GM12865 (cell line): ENCODE measurements around the gene SLC38A3.

Source experiments
- DNase-seq: peaks from one replicate; pipeline ENCODE4 v3.0.0; 2010; ENCODE audit warnings: low read depth
- H3K4me3 ChIP-seq: 2 replicates; pipeline ENCODE4 v1.5.1; 2011; ENCODE audit warnings: mild to moderate bottlenecking, low read depth, low read length, control low read depth
- TF ChIP-seq, protein P1 (sequence below): IDR thresholded peaks from 2 replicates; pipeline ENCODE4 v1.5.1; 2011; ENCODE audit warnings: low read length, control low read depth, low read depth, inconsistent platforms; ENCODE audit not compliant: insufficient read depth; ENCODE audit errors: missing control alignments

Gene SLC38A3

GRCh38 chr3:50190936-50191660 lies 14.0 kb upstream of the SLC38A3 start, which contains the start of gene GNAT1:
Gene GNAT1, plus strand, starts transcription at chr3:50191610. Its CDS starts 116 bp downstream, at chr3:50191726.
- no peak within 1 kb of the TSS for H3K4me3 ChIP-seq
- no peak for DNase-seq
- TF ChIP-seq, protein P1, sequence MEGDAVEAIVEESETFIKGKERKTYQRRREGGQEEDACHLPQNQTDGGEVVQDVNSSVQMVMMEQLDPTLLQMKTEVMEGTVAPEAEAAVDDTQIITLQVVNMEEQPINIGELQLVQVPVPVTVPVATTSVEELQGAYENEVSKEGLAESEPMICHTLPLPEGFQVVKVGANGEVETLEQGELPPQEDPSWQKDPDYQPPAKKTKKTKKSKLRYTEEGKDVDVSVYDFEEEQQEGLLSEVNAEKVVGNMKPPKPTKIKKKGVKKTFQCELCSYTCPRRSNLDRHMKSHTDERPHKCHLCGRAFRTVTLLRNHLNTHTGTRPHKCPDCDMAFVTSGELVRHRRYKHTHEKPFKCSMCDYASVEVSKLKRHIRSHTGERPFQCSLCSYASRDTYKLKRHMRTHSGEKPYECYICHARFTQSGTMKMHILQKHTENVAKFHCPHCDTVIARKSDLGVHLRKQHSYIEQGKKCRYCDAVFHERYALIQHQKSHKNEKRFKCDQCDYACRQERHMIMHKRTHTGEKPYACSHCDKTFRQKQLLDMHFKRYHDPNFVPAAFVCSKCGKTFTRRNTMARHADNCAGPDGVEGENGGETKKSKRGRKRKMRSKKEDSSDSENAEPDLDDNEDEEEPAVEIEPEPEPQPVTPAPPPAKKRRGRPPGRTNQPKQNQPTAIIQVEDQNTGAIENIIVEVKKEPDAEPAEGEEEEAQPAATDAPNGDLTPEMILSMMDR: no peak

GRCh38 chr3:50192124-50192523 lies 12.9 kb upstream of the SLC38A3 start:
- no peak for DNase-seq
- H3K4me3 ChIP-seq: no peak overlapping the region
- TF ChIP-seq, protein P1: no peak

GRCh38 chr3:50192689-50193141 lies 12.4 kb upstream of the SLC38A3 start:
- TF ChIP-seq, protein P1: peak; percentile 92
- peak; percentile 78 for DNase-seq
- no peak overlapping the region for H3K4me3 ChIP-seq

- TF ChIP-seq, protein P1: no peak
- DNase-seq: no peak
- no peak overlapping the region for H3K4me3 ChIP-seq
Measured at GRCh38 chr3:50193286-50193685, 11.8 kb upstream of the SLC38A3 start.

DNA sequence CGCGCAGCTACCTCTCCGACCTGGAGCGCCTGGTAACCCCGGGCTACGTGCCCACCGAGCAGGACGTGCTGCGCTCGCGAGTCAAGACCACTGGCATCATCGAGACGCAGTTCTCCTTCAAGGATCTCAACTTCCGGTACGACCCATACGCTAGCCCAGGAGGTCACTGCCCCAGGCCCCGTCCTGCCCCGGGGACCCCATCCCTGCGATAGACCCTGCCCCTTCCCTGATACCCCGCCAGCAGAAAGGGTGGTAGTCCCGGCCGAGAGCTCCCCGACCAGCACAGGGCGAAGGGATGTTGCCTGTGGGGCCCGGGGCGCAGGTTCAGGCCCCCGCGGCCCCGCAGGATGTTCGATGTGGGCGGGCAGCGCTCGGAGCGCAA lies 11.3 kb upstream of the SLC38A3 start:
- DNase-seq: no peak

GRCh38 chr3:50194128-50194902 lies 10.8 kb upstream of the SLC38A3 start:
- DNase-seq: peak; percentile 71
- H3K4me3 ChIP-seq: no peak overlapping the region
- TF ChIP-seq, protein P1: peak; percentile 65

More for the DNA sequence above, 11.3 kb upstream of the SLC38A3 start:
- TF ChIP-seq, protein P1: no peak
- no peak overlapping the region for H3K4me3 ChIP-seq
